BLaER1 treated with 17β-estradiol and CSF1 and Interleukin-3, amounts not matched to agents 10 nM and 100 nM (cell line): ENCODE results near the gene IFNL2.

Experiments used
- H3K27ac ChIP-seq, 11 experiments: shearing (Covaris generic); formaldehyde crosslinking; 2 replicates each; pipeline ENCODE4 v1.8.1; 2022
- H3K27me3 ChIP-seq, 11 experiments: shearing (Covaris generic); formaldehyde crosslinking; 2 replicates each; pipeline ENCODE4 v1.8.1; 2022
- H3K36me3 ChIP-seq, 11 experiments: shearing (Covaris generic); formaldehyde crosslinking; 2 replicates each; pipeline ENCODE4 v1.8.1; 2022
- H3K4me1 ChIP-seq, 10 experiments: shearing (Covaris generic); formaldehyde crosslinking; 2 replicates each; pipeline ENCODE4 v1.8.1; 2022
- H3K4me2 ChIP-seq, 11 experiments: shearing (Covaris generic); formaldehyde crosslinking; 2 replicates each; pipeline ENCODE4 v1.8.1; 2022
- H3K4me3 ChIP-seq, 10 experiments: shearing (Covaris generic); formaldehyde crosslinking; 2 replicates each; pipeline ENCODE4 v1.8.1; 2022
- H3K9ac ChIP-seq, 11 experiments: shearing (Covaris generic); formaldehyde crosslinking; 2 replicates each; pipeline ENCODE4 v1.8.1; 2022
- H3K9me3 ChIP-seq, 11 experiments: shearing (Covaris generic); formaldehyde crosslinking; replicated peaks in 1 of 11; 2 replicates each; pipeline ENCODE4 v1.8.1; 2022
- H4K20me1 ChIP-seq, 11 experiments: shearing (Covaris generic); formaldehyde crosslinking; 2 replicates each; pipeline ENCODE4 v1.8.1; 2022
- Cebpa-rat ChIP-seq, 11 experiments: shearing (Covaris generic); IDR thresholded peaks; 2 replicates each; pipeline ENCODE4 v1.8.1; 2022

IFNL2 gene

GRCh38 chr19:39299832-39300231, 31.6 kb downstream of the IFNL2 start:
- no peak overlapping the region for H3K4me3 ChIP-seq
- peaks cover 0 to 9% (median 8%) of the 10 kb centered on the region in 10 experiments; a peak in 14 of 20 replicates for H3K4me1 ChIP-seq
- no peak overlapping the region for H3K27ac ChIP-seq
- H3K9me3 ChIP-seq = no peaks in the 10 kb centered on the region
- no peak overlapping the region for H3K9ac ChIP-seq
- H4K20me1 ChIP-seq = peaks cover 0 to 4% (median 0%) of the 10 kb centered on the region in 11 experiments; a peak in 3 of 22 replicates
- TF ChIP-seq Cebpa-rat (IDR thresholded peaks at IDR 0.05) = no peak
- H3K36me3 ChIP-seq = no peaks in the 10 kb centered on the region
- no peak overlapping the region for H3K4me2 ChIP-seq
- no peaks in the 10 kb centered on the region for H3K27me3 ChIP-seq

- no peak overlapping the region for H3K27ac ChIP-seq
- H3K4me3 ChIP-seq = no peak overlapping the region
- TF ChIP-seq Cebpa-rat (IDR thresholded peaks at IDR 0.05) = no peak
- no peaks in the 10 kb centered on the region for H3K27me3 ChIP-seq
- H3K36me3 ChIP-seq = no peaks in the 10 kb centered on the region
- H3K9me3 ChIP-seq = no peaks in the 10 kb centered on the region
- no peak overlapping the region for H3K4me2 ChIP-seq
- H4K20me1 ChIP-seq = peaks cover 0 to 11% (median 0%) of the 10 kb centered on the region in 11 experiments; a peak in 3 of 22 replicates
- H3K4me1 ChIP-seq = peaks cover 6 to 21% (median 19%) of the 10 kb centered on the region in 10 experiments; a peak in 18 of 20 replicates
- no peak overlapping the region for H3K9ac ChIP-seq
These were observed 32.8 kb downstream of the IFNL2 start for GRCh38 chr19:39301021-39301420.

- no peaks in the 10 kb centered on the region for H3K27me3 ChIP-seq
These were observed 33.4 kb downstream of the IFNL2 start for GRCh38 chr19:39301562-39301961.

GRCh38 chr19:39303373-39304184, 35.4 kb downstream of the IFNL2 start:
- no peaks in the 10 kb centered on the region for H3K9me3 ChIP-seq
- H3K27me3 ChIP-seq = no peaks in the 10 kb centered on the region
- H3K4me1 ChIP-seq = peaks cover 6 to 16% (median 13%) of the 10 kb centered on the region in 10 experiments; a peak in 18 of 20 replicates
- no peak for TF ChIP-seq Cebpa-rat (IDR thresholded peaks at IDR 0.05)
- H3K27ac ChIP-seq = no peak overlapping the region
- no peak overlapping the region for H3K4me2 ChIP-seq
- H3K4me3 ChIP-seq = no peak overlapping the region
- peaks cover 8 to 24% (median 16%) of the 10 kb centered on the region in 11 experiments for H3K36me3 ChIP-seq
- H4K20me1 ChIP-seq = peaks cover 0 to 23% (median 0%) of the 10 kb centered on the region in 11 experiments; a peak in 7 of 22 replicates
- H3K9ac ChIP-seq = no peak overlapping the region

More at GRCh38 chr19:39301562-39301961, 33.4 kb downstream of the IFNL2 start:
- H3K36me3 ChIP-seq = peaks cover 0 to 4% (median 0%) of the 10 kb centered on the region in 11 experiments; a peak in 1 of 22 replicates
- no peak overlapping the region for H3K27ac ChIP-seq
- H3K9ac ChIP-seq = no peak overlapping the region
- H3K4me1 ChIP-seq = peaks cover 6 to 23% (median 20%) of the 10 kb centered on the region in 10 experiments; a peak in 18 of 20 replicates
- H4K20me1 ChIP-seq = peaks cover 0 to 11% (median 0%) of the 10 kb centered on the region in 11 experiments; a peak in 3 of 22 replicates
- no peak overlapping the region for H3K4me3 ChIP-seq
- H3K4me2 ChIP-seq = no peak overlapping the region
- H3K9me3 ChIP-seq = no peaks in the 10 kb centered on the region
- TF ChIP-seq Cebpa-rat (IDR thresholded peaks at IDR 0.05) = no peak

GRCh38 chr19:39304185-39304513, 36.0 kb downstream of the IFNL2 start:
- no peak overlapping the region for H3K27ac ChIP-seq
- H3K4me2 ChIP-seq = no peak overlapping the region
- no peaks in the 10 kb centered on the region for H3K9me3 ChIP-seq
- no peak for TF ChIP-seq Cebpa-rat (IDR thresholded peaks at IDR 0.05)
- no peak overlapping the region for H3K4me3 ChIP-seq
- peaks cover 6 to 16% (median 13%) of the 10 kb centered on the region in 10 experiments; a peak in 18 of 20 replicates for H3K4me1 ChIP-seq
- H3K36me3 ChIP-seq = peaks cover 8 to 30% (median 21%) of the 10 kb centered on the region in 11 experiments
- H3K27me3 ChIP-seq = no peaks in the 10 kb centered on the region
- H3K9ac ChIP-seq = no peak overlapping the region
- peaks cover 0 to 26% (median 0%) of the 10 kb centered on the region in 11 experiments; a peak in 7 of 22 replicates for H4K20me1 ChIP-seq

- no peaks in the 10 kb centered on the region for H3K9me3 ChIP-seq
- no peak overlapping the region for H3K4me3 ChIP-seq
- H4K20me1 ChIP-seq = peaks cover 0 to 26% (median 0%) of the 10 kb centered on the region in 11 experiments; a peak in 7 of 22 replicates
- no peaks in the 10 kb centered on the region for H3K27me3 ChIP-seq
- no peak for TF ChIP-seq Cebpa-rat (IDR thresholded peaks at IDR 0.05)
- peaks cover 8 to 35% (median 26%) of the 10 kb centered on the region in 11 experiments for H3K36me3 ChIP-seq
- no peak overlapping the region for H3K27ac ChIP-seq
- H3K4me1 ChIP-seq = peaks cover 6 to 16% (median 13%) of the 10 kb centered on the region in 10 experiments; a peak in 18 of 20 replicates
- H3K4me2 ChIP-seq = peak overlapping the region in 10 of 11 experiments; percentile 3 to 76 (median 54); a peak in 17 of 22 replicates
- H3K9ac ChIP-seq = peak overlapping the region in 6 of 11 experiments; percentile 21 to 47 (median 42); a peak in 4 of 22 replicates
These were observed 36.7 kb downstream of the IFNL2 start for GRCh38 chr19:39304701-39305571.

GRCh38 chr19:39306075-39306474, 37.9 kb downstream of the IFNL2 start:
- Histone ChIP-seq H3K4me3 (no peak overlapping the region), H3K27ac (no peak overlapping the region), H3K9me3 (no peaks in the 10 kb centered on the region), H3K4me1 (peaks cover 6 to 26% (median 20%) of the 10 kb centered on the region in 10 experiments; a peak in 18 of 20 replicates), H4K20me1 (peaks cover 0 to 26% (median 3%) of the 10 kb centered on the region in 11 experiments; a peak in 7 of 22 replicates), H3K4me2 (peak overlapping the region in 3 of 11 experiments; percentile 66 to 70 (median 68); a peak in 5 of 22 replicates), H3K27me3 (no peaks in the 10 kb centered on the region), H3K9ac (0 out of 22 replicates have a peak overlapping the region, but pooled peaks of 1 of the 11 experiments have one; percentile 47), H3K36me3 (peaks cover 8 to 46% (median 37%) of the 10 kb centered on the region in 11 experiments)
- TF ChIP-seq Cebpa-rat (IDR thresholded peaks at IDR 0.05) = no peak

- no peak overlapping the region for H3K4me2 ChIP-seq
- H4K20me1 ChIP-seq = peaks cover 0 to 29% (median 6%) of the 10 kb centered on the region in 11 experiments; a peak in 7 of 22 replicates
These were observed 39.0 kb downstream of the IFNL2 start for GRCh38 chr19:39307046-39307821.

More at GRCh38 chr19:39307046-39307821, 39.0 kb downstream of the IFNL2 start:
- Histone ChIP-seq H3K9ac (no peak overlapping the region), H3K36me3 (peaks cover 11 to 58% (median 45%) of the 10 kb centered on the region in 11 experiments), H3K4me3 (no peak overlapping the region), H3K4me1 (peaks cover 6 to 29% (median 24%) of the 10 kb centered on the region in 10 experiments; a peak in 18 of 20 replicates), H3K27ac (no peak overlapping the region), H3K27me3 (no peaks in the 10 kb centered on the region), H3K9me3 (no peaks in the 10 kb centered on the region)
- no peak for TF ChIP-seq Cebpa-rat (IDR thresholded peaks at IDR 0.05)
